ENCODE data around the gene GFAP. TPM values are rescaled to one million over a fixed set of nuclear protein-coding genes. Genes with fewer than 3 reads are reported as not detected.

GFAP gene
- total RNA-seq, 4 donors from 2014 or later = 1.4 to 4.1 (median 2.9) TPM

DNA sequence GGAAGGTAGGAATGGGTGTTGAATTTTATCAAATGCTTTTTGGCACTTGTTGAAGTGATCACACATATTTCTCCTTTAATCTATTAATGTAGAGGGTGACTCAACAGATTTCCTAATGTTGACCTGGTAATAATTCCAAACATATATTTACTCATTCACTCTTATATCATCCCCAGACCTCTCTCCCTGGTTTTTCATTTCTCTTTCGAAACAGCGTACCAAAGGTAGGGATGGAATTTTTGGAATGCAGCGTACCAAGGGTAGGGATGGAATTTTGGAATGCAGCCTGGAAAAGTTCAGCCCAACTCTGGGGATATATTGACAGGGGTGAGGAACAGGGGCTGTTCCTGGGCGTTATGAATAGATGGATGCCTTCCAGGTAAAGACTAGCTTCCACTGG is 25.0 kb upstream of the GFAP start:
- peak; percentile 78 for ATAC-seq (ENCODE audit: low FRiP score)
- TF ChIP-seq, protein P1, sequence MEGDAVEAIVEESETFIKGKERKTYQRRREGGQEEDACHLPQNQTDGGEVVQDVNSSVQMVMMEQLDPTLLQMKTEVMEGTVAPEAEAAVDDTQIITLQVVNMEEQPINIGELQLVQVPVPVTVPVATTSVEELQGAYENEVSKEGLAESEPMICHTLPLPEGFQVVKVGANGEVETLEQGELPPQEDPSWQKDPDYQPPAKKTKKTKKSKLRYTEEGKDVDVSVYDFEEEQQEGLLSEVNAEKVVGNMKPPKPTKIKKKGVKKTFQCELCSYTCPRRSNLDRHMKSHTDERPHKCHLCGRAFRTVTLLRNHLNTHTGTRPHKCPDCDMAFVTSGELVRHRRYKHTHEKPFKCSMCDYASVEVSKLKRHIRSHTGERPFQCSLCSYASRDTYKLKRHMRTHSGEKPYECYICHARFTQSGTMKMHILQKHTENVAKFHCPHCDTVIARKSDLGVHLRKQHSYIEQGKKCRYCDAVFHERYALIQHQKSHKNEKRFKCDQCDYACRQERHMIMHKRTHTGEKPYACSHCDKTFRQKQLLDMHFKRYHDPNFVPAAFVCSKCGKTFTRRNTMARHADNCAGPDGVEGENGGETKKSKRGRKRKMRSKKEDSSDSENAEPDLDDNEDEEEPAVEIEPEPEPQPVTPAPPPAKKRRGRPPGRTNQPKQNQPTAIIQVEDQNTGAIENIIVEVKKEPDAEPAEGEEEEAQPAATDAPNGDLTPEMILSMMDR (IDR thresholded peaks at IDR 0.05) = no peak
- DNase-seq (ENCODE audit: low spot score) = no peak

DNA sequence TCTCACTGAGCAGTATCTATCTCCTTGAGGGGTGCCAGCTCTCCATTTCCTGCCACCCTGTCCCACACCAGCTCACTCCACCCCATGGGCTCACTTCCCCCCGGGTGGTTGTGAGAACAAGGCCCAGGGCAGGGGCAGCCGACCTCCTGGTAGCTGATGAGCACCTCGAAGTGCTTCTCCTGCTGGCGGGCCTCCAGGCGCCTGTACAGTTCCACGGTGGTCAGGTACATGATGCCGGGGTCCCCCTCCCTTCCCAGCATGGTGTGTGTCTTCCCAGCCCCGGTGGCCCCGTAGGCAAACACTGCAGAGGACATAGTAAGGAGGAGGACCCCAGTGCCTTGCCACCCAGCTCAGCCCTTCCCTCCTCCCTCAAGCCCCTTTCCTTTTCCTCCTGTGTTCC is 19.8 kb upstream of the GFAP start:
- DNase-seq (ENCODE audit: low spot score) = no peak
- TF ChIP-seq, protein P1 (IDR thresholded peaks at IDR 0.05) = no peak
- ATAC-seq (ENCODE audit: low FRiP score) = no peak

DNA sequence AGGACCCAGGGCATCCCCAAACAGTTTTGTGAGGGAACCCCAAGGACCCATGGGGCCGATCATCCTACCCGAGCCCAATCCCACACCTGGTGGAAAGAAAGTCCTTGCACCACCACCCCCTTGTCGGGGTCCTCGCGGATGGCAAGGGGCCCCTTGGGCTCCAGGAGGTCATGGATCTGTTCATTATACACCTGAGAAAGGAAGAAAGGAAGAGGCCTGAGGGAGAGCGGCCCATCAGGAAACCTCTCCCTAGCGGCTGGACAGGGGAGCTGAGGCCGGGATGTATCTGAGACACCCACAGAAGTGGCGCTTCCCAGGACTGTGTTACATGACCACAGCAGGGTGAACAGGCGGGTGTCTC is 19.4 kb upstream of the GFAP start:
- DNase-seq (ENCODE audit: low spot score) (no peak), ATAC-seq (ENCODE audit: low FRiP score) (no peak)
- TF ChIP-seq, protein P1 (IDR thresholded peaks at IDR 0.05) = no peak

DNA sequence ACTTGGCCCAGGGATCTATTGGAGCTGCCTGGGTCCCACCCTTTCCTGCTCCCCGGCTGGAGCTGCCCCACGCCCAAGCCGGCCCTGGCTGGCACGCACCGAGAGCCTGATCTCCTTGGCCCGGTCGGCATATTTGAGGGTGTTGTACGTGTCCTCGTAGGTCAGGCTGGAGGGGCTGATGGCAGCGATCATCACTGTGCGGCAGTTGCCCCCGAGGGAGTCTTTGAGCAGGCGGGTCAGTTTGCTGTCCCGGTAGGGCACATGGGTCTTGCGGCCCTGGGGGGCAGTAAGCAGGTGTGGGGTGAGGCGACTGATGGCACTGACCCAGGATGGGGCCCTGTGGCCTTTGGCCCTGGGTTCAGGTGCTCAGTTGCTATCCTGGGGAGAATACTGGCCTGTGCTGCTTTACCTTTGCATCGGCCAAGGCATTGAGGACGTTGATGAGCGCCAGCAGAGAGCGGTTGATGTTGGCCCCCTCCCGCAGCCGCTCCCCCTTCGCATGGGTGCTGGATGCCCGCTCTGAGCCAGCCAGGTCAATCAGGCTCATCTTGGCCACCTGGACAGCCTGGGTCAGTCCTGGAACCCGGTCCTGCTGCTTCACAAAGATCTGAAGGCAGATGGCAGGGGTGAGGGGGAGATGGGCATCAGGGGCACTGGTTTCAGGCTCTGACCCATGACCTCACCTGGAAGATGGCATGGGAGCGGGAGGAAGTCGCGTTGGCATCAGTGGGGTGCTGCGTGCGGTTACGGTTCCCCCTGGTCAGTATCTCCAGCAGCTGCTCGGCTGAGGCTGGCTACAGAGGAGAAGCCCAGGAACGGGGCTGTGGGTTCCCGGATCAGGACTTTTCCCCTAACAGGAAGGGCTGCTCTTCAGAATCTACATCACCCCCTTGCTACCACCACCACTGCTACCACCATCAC is 18.8 kb upstream of the GFAP start:
- DNase-seq (ENCODE audit: low spot score) (no peak), ATAC-seq (ENCODE audit: low FRiP score) (no peak)

DNA sequence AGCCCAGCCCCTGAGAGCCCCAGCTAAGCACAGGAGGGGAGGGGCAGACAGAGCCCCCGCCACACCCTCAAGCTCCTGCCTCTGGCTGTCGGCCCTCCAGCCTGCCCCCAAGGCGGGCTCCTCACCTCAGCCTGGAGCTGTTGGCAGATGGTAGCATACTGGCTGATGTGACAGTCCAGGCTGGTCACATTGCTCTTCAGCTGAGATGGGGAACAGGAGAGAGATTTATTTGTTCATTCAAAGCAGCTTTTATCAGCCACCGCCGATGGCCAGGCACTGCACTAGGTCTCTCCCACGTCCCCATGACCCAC is 17.4 kb upstream of the GFAP start:
- TF ChIP-seq, protein P1 (IDR thresholded peaks at IDR 0.05) = no peak
- peak; percentile 16 for ATAC-seq (ENCODE audit: low FRiP score)

More for the DNA sequence above, 18.8 kb upstream of the GFAP start:
- TF ChIP-seq, protein P1 (IDR thresholded peaks at IDR 0.05) = no peak

DNA sequence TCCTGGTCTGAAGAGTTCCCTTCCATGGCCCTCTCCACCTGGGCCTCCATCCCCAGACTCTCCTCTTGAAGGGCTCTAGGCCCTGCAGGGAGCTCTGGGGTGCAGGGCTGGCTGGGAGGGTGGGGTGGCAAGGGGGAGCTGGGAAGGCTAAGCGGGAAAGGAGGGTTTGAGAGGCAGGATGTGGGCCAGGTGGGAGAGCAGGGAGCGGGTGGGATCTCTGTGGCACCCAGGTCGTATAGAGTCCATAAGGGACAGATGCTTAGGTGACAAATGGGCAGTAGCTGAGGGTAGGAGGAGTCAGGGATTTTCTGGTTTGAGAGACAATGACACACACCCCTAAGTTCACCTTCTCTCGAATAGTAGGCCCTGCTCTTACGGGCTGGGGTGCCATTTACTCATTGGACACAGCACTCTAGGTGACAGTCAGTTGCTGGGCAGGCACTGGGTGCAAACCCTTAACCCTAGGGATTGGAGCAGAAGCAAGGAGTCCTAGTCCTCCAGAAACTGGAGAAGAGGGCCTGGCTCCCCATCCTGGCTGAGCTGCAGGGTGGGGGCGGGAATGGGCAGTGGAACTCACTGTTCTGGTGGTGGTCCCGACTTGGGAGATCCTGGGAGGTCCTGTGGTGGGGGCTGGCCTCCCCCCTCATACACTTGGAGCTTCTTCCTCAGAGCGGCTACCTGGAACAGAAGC is 16.9 kb upstream of the GFAP start:
- ATAC-seq (ENCODE audit: low FRiP score) = no peak
- no peak for DNase-seq (ENCODE audit: low spot score)
- TF ChIP-seq, protein P1 (IDR thresholded peaks at IDR 0.05) = no peak

More for the DNA sequence above, 17.4 kb upstream of the GFAP start:
- DNase-seq (ENCODE audit: low spot score) = no peak

Measured in omental fat pad (tissue), 4 donors.